ENCODE data around the gene BCAS1.

The BCAS1 gene

GRCh38 chr20:53925651-53926401 is 144.6 kb downstream of the BCAS1 start:
- DNase-seq (ENCODE audit: low read depth), result no peak

GRCh38 chr20:53923566-53924369 is 146.6 kb downstream of the BCAS1 start:
- no peak for DNase-seq (ENCODE audit: low read depth)

GRCh38 chr20:53922901-53923314 is 147.5 kb downstream of the BCAS1 start:
- no peak for DNase-seq (ENCODE audit: low read depth)

- no peak for DNase-seq (ENCODE audit: low read depth)
Observed at GRCh38 chr20:53921443-53921973, 148.9 kb downstream of the BCAS1 start.

GRCh38 chr20:53920647-53921245 is 149.6 kb downstream of the BCAS1 start:
- no peak for DNase-seq (ENCODE audit: low read depth)

- DNase-seq (ENCODE audit: low read depth), result no peak
Observed at GRCh38 chr20:53919886-53920285, 150.5 kb downstream of the BCAS1 start.

- DNase-seq (ENCODE audit: low read depth), result no peak
Observed at GRCh38 chr20:53918949-53919361, 151.4 kb downstream of the BCAS1 start.

GRCh38 chr20:53918020-53918311 is 152.4 kb downstream of the BCAS1 start:
- DNase-seq (ENCODE audit: low read depth), result no peak

- no peak for DNase-seq (ENCODE audit: low read depth)
Observed at GRCh38 chr20:53917145-53918019, 153.0 kb downstream of the BCAS1 start.

GRCh38 chr20:53916173-53916512 is 154.3 kb downstream of the BCAS1 start:
- DNase-seq (ENCODE audit: low read depth), result no peak

GRCh38 chr20:53915446-53916172 is 154.8 kb downstream of the BCAS1 start:
- DNase-seq (ENCODE audit: low read depth), result peak; percentile 84

- no peak for DNase-seq (ENCODE audit: low read depth)
Observed at GRCh38 chr20:53914781-53915445, 155.5 kb downstream of the BCAS1 start.

GRCh38 chr20:53914091-53914780 is 156.2 kb downstream of the BCAS1 start:
- DNase-seq (ENCODE audit: low read depth), result no peak

GRCh38 chr20:53911301-53911700 is 159.1 kb downstream of the BCAS1 start:
- DNase-seq (ENCODE audit: low read depth), result no peak

GRCh38 chr20:53910351-53911002 is 159.9 kb downstream of the BCAS1 start:
- DNase-seq (ENCODE audit: low read depth), result no peak

GRCh38 chr20:53907968-53908751 is 162.2 kb downstream of the BCAS1 start:
- no peak for DNase-seq (ENCODE audit: low read depth)

- no peak for DNase-seq (ENCODE audit: low read depth)
Observed at GRCh38 chr20:53905820-53906191, 164.6 kb downstream of the BCAS1 start.

- DNase-seq (ENCODE audit: low read depth), result no peak
Observed at GRCh38 chr20:53905019-53905819, 165.2 kb downstream of the BCAS1 start.

Measured in stimulated activated CD8-positive, alpha-beta memory T cell treated with anti-CD3 and anti-CD28 coated beads, Interleukin-15, amount 100 ng/mL, for 24 hours (primary cell).